HG02970 (cell line): ENCODE data around the gene RING1.

Experiments
- ATAC-seq: cut with Tn5 transposase; IDR thresholded peaks from one replicate; pipeline ENCODE4 v1.9.1; 2021; ENCODE audit warnings: mild to moderate bottlenecking, moderate library complexity, moderate number of reproducible peaks; ENCODE audit not compliant: unreplicated experiment, low FRiP score

Gene RING1

DNA sequence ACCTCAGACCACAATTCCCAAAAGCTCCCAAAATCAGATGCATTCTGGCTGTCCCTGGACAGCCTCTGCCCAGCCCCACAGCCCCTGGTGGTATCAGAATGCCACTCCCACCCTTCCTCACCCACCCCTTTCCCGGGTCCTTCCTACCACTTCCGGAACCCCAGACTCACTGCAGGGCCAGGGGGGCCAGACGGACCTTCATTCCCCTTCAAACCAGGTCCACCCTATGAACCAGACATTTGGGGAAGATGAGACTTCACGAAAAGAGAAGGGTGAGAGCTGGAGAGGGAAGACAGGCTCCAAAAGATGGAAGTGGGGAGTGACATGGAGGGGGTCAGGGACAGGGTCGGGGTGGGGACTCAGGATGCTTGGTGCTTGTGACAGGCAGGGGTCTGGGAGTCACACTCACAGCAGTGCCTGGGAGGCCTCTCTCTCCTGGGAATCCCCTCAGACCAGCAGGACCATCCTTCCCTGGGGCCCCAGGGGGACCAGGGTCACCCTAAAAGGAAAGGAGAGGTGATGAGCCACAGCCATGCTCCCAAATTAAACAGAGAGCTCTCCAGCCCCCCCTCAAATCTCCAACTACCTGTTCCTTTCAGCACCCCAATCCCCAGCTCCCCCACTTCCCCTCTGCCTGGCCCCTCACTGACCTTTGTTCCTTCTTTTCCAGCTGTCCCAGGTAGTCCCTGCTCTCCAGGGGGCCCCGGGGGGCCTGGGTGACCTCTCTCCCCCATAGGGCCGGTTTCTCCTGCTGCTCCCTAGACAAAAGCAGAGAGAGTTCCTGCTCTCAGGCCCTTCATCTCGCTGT, 36.2 kb upstream of the RING1 start:
- no peak for ATAC-seq

DNA sequence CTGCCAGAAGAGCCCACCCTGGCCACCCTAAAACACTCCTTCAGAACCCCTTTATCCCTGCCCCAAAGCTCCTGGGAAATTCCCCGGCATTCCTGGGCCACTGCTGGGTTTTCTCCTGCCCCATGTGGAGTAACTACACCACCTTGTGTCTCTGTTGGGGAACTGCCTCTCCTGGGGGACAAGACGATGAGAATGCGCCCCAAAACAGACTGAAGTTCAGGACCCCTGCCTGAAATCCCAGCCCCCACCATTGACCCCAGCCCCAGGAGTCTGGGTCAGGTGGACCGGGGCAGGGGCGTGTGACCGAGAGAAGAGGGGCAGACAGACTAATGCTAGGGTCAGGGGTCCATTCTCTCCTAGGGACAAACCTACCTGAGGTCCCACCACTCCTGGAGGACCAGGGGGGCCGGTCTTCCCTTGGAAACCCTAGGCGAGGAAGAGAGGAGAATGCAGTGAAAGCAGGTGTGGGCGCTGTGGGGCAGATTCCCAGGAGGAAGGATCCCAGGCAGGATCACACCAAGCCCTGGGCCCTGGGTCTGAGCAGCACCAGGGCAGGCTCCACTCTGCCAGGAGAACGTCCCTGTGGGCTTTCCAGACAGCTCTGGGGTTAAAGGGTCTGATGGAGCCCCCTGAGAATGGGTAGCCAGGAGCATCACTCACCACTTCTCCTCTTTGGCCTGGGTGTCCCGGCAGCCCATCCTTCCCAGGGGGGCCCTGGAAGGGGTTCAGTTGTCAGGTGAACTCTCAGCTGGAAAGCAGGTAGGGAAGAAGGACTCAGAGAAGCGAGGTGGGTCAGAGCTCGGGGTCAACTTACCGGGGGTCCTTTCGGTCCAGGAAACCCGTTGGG, 35.4 kb upstream of the RING1 start:
- no peak for ATAC-seq

DNA sequence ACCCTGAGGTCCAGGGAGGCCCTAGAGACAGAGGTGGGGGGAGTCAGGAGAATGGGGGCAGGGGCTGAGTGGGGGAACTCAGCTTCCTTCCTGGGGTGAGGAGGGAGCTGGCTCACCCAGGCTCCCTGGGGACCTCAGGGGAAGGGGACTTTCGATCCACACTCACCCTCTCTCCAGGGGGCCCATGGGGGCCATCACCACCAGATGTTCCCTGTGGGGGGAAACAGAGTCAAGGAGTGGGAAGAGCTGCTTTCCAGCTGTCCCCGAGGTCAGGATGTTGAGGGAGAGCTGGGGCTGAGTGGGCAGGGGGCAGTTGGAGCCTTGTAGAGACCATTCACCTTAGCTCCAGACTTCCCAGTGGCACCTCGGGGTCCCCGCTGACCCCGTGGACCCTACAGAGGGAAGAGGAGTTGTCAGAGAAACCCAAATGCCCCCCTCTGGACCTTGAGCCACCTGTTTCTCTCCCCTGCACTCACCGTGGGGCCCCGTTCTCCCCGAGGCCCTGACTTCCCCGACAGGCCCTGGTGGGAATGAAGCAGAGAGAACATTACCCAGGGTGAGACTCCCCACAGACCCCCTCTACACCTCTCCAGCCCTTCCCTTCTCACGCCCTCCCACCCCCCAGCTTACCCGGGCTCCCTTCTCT, 34.6 kb upstream of the RING1 start:
- no peak for ATAC-seq

DNA sequence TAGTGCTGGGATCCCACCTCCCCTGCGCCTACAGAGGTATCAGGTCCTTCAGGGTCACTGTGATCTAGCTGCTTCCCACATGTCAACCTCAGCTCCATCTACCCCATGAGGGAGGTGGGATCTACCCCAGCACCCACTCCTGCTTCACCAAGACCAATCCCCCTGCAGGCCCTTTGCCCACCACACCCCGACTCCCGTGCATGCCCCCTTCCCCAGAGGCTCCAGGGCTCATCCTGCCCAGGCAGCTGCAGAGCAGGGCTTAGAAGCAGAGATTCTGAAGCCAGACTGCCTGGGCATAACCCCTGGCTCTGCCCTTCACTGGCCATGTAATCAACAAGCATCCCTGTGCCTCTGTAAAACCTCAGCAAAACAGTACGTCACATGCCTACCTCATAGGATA, 33.5 kb upstream of the RING1 start:
- ATAC-seq: no peak

DNA sequence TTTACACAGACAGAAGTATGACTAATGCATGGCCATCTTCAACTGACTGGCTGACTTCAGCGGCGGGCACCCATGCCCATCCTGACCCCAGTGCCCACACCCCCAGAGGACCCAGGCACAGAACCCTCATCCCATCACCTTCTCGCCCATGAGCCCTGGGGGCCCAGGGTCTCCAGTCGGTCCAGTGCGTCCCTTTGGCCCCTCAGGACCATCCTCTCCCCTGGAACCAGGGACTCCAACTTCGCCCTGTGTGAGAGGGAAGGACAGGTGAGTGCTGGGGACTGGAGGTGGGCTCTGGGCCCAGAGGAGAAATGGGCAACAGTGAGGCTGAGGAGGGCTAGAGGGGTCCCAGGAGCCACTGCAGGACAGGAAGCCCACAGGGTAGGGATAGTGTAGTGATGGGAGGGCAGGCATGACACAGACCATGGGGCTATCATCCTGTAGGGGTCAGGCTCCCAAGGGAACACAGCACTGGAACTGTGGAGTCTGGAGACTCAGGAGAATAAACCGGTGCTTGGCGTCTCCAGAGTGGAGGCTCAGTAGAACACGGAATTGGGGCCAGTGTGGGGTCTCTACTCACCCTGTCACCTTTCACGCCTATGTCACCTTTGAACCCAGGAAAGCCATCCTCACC, 32.7 kb upstream of the RING1 start:
- no peak for ATAC-seq

DNA sequence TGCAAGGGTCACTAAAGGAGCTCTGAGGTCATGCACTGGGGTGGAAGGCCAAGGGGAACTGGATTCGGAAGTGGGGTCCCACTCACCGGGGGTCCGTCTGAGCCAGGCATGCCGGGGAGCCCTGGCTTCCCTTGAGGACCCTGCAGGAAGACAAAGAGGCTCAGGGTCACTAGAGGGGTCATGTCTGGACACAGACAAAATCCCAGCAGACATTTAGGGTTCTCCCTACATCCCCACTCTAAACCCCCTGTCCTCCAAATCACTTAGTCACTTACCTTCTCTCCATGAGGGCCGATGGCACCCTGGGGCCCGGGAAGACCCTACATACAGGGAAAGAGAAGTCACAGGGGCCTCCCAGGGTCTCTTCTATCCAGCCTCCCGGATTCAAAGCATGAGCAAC, 31.4 kb upstream of the RING1 start:
- no peak for ATAC-seq

DNA sequence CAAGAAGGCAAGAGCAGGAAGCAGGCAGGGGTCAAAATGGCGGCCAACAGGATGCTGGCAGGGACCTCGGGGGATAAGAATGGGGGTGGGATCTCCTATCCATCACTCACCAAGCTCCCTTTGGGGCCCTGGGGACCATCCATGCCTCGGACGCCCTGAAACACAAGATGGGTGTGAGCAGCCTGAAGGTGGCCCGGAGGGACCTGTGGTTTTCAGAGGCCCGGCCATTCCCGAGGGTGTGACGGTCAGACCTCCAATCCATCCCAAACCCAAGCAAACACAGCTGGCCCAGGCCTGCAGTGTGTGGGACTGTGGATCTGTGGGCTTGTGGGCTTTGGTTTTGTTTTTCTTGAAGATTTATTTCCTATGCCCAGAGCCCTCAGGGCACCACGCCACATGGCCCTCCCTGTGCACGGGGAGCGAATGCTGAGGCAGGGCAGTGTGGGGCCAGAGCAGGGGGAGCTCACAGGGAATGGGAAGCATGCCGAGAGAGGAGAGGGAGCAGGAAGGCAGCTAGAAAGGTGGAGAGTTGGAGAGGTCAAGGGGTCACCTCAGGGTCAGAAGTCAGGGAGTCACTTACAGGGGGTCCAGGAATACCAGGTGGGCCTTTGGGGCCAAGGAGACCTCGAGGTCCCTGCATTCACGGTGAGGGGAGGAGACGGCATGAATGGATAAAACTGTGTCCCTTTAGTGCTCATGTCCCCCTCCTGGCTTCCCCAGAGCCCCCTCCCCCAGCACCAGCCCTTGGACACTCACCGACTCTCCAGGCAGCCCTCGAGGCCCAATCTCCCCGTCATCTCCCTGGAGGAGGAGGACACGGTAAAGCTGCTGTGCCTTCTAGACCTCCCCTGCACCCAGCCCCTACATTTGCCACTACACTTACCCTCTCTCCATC, 30.5 kb upstream of the RING1 start:
- ATAC-seq: no peak

DNA sequence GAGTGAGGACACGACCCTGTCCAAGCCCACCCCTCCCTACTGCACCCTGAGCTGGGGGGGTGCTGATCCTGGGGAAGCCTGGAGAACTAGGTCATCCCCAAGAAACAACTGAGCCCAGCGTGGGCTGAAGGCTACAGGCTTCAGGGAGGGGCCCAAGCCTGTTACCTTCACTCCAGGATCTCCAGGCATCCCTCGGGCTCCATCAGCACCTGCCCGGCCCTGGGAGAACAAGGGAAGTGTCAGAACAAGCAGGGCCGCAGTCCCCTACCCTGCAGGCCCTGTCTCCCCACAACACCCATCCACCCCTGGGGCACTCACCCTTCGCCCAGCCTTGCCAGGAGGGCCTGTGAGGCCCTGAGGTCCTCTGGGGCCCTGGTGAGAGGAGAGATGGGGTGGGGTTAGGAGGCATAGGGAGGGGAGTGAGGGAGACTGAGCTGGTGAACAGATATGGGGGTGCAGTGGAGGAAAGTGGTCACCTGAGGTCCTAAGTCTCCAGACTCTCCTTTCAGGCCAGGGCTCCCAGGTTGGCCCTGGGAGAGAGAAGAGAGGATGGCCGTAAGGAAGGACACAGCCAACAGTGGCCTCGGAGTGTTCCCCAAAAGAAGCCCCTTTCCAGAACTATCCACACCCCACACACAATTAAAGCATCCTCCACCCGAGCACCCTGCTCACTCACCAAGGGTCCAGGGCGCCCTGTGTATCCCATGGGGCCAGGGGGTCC, 29.4 kb upstream of the RING1 start:
- no peak for ATAC-seq

DNA sequence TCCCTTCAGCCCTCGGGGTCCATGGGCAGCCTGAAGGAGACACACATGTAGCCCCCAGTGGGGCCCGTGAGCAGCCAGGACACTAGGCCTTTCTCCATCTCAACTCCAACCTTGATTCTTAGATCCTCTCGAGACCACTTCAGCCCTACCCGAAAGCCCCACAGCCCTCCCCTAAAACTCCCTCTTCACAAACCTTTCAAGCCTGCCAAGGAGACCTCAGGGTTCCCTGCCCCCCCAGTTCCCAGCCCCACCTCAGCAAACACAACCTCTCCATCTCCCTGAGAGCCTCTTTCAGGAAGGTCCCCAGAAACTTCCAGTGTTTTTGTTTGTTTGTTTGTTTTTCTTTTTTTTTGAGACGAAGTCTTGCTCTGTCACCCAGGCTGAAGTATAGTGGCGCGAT, 27.2 kb upstream of the RING1 start:
- ATAC-seq: no peak

DNA sequence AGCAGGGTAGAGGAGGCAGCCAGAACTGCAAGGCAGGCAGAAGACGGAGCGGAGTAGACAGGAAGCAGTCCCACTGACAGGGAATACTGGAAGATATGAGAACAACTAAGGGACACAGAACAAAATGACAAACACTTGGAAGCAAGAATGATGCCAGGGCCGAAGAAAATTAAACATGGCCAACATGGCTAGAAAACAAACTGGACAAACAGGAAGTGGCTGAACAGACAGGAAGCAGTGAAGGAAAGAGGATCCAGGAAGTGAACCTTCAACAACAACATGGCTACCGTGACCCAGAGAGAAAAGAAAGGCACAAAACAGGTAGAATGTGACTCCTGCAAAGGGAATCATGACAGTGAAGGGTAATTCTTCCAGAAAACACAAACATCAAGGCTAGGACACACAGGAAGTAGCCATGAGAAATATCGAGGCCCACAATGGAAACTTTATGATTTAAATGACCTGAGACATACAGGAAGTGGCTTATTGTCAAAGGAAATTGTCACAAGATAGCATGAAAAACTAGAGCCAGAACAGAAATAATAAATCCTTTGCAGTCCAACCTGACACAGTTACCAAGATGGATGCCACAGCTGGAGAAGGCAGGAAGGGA, 25.1 kb upstream of the RING1 start:
- ATAC-seq: no peak

DNA sequence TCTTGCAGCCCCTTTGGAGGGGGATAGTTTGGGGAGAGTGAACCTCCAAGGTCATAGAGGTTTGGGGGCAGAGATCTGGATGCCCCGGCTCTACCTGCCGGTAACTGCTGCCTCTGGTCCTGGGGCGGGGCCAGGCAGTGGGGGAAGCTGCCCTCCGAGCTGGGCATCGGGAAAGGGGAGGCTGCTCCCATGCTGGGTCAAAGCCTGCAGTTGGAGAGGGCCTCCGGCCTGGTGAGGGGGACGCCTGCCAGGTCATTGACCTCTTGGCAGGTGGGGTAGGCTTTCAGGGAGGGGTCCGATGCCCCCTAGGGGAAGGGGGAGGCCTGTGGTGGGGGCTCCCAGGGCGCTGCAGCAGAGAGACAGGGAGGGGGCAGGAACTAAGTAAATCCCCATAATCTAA, 23.1 kb upstream of the RING1 start:
- ATAC-seq: no peak

DNA sequence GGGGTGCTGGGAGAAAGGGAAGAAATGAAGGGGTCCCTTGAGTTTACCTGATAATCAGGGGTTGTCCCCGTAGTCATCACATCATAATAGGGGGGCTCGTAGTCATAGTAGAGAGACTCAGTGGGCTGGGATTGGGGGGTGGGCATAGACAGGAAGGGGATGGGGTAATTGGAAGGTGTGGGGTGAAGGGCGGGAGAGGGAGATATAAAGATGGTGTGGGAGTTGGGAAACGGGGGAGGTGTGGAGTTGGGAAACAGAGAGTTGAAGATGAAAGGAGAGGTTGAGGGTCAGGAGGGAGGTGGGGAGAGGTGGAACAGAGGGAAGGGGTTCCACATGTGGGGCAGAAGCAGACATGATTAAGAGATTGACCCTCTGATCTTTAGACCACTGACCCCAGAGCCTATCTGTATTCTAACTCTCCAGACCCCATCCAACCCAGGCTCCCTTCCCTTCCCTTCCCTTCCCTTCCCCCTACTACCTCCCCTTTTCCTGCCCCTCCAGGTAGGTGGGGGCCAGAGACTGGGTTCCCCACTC, 22.6 kb upstream of the RING1 start:
- no peak for ATAC-seq

DNA sequence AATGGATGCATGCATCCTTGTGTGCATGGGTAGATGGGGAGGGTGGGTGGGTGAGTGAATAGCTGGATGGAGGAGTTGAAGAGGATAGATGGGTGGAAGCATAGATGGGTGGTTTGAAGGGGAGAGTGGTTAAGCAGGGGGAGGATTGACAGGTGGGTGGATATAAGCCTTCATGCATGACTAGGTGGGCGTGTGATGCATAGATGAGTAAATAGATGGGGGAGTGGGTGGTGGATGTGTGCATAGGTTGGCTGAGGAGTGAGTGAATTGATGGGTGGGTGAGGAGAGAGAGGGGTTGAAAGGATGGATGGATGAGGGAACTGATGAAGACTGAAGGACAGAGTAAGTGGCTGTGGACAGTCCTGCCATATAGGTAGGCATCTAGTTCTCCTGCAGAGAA, 20.5 kb upstream of the RING1 start:
- ATAC-seq: no peak

DNA sequence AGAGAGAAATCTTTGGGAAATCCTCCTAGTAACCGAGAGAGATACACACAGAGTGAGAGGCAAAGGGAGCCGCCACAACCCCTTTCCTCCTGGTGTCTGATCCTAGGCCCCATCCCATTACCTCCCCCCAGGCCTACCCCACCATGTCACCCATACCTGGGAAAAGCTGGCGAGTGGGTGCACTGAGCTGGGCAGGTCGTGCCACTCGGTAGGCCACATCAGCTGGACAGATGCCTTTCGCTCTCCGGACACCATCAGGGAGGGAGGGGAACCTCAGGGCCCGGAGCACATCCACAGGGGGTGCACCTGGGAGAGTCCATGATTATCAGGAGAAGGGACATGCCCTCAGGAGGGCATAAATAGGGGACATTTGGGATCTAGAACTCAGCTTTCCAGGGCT, 19.1 kb upstream of the RING1 start:
- no peak for ATAC-seq

DNA sequence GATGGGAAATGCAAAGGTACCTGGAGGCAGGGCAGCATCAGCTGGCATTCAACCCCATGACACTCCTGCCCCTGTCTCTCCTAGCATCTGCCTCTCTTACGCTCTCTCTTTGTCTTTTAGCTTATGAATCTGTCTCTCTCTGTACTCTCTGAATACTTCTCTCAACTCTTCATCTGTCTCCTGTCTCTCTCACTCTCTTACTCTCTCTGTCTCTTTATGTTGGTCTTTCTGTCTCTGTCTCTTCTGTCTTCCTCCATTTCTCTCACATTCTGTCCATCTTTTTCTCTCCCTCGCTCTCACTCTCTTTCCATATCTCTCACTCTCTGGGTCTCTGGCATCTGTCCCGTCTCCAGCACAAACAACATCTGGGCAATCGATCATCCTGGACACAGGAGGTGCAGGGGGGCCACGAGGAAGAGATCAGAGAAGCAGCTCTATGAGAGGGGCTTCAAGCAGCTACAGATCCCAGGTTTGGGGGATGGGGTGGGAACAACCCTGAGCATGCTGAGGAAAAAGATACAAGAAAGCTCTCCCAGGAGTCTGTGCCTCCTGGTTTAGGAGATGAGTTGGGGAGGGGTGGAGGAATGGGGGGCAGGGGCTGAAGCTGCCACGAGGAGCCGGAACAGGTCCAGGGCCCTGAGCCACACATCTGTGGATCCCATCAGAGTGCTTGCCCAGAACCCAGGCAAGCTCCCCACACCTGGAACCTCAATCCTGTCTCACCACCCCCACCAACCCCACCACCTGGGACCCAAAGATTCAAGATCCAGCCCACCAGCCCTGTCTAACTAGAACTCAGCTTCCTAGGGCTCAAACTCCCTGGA, 18.5 kb upstream of the RING1 start:
- ATAC-seq: no peak

DNA sequence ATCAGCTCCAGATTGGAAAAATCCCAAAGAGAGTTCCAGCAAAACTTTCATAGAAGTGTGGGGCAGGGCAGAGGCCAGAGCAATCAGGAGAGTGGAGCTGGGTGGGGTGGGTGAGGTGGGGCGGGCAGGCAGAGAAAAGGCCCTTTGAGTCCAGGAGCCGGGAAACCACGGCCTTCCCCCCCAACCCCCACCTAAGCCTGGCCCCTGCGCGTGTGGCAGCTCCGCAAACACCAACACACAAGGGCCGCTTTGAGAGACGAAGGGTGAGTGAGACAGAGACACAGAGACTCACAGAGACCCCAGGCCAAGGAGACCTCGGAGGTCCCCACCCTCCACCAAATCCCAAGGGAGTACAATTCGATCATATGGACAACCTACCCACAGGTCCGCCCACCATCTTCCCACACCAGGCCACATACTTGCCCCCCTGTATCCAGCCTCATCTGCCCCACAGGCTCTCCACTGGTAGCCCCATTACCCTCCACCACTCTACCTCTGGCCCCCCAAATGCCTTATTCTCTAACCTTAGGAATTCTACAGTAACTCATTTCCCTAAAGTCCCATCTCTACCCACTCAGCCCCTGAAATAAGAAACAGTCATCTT, 17.7 kb upstream of the RING1 start:
- ATAC-seq: no peak

DNA sequence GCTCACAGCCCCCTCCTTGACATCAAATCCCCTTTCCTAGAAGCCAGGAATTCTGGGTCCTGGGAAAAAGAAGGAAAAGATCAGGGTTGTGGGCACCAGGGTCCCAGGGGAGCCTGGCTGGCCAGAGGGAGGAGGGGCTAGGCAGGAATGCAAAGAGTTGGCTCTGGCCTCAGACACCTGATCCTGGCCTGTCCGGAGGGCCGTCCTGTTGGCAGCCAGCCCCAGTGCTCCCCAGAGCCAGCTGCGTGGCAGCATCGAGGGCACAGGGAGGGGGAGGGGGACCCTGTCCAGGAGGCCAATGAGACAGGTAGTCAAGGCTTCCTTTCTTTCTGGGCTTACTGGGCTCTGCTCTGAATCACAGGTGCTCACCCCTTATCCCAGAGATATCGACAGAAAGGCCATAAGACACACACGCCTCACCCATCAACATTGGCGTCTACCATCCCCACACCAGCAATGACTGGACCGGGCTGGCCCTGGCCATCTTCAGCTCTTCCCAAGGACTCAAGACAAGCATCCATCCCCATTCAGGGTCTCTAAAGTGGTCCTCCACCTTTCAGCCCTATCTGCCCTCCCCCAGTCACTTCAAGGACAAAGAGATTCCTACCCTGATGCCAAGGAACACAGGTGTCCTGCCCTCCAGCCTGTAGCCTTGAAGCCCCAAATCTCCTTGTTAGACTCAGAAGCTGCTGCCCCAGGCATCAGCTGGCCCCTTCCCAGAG, 16.8 kb upstream of the RING1 start:
- ATAC-seq: no peak
